ENCODE results near the gene PHF2. TPM values are rescaled to one million over a fixed set of nuclear protein-coding genes. Genes with fewer than 3 reads are reported as not detected.

PHF2 gene
- total and polyA plus RNA-seq, 2 of the 4 experiments (the other 2 are of a cell fraction): 5.9 to 9.5 TPM

- H4K8ac ChIP-seq (ENCODE audit: low read depth in 2 of 2, low read length in 2 of 2): no peak overlapping the region
- ChIA-PET POLR2A (ENCODE audit: unreplicated experiment) (no interaction called here), CTCF (interaction anchor here (0.6 kb wide), 1 partner anchor 400 kb away, joined by 3 read pairs; no protein-coding TSS in a partner anchor)
- no peak overlapping the region for H2BK15ac ChIP-seq (ENCODE audit: low read depth, low read length)
- BruUV-seq (replicated peaks): no TSS peak
- DNase-seq (peak; percentile 16), ATAC-seq (ENCODE audit: low read depth) (peak; percentile 49)
- H2BK5ac ChIP-seq (ENCODE audit: low read depth, low read length, poor library complexity, severe bottlenecking): no peak overlapping the region
- no peak overlapping the region for H2AFZ ChIP-seq (replicated peaks; ENCODE audit: low read length, poor library complexity)
- no peaks in the 10 kb centered on the region for H3K36me3 ChIP-seq (ENCODE audit: control insufficient read depth, insufficient read depth, low read length)
- no peak overlapping the region for H4K91ac ChIP-seq (ENCODE audit: insufficient read depth, low read depth, low read length)
- no CpG with 5 or more reads among the region's 2 CpGs for WGBS, 2 experiments (ENCODE audit: extremely low coverage in 2 of 2, insufficient read length in 1 of 2)
- H3K27me3 ChIP-seq (ENCODE audit: control insufficient read depth, insufficient read depth, low read length): no peaks in the 10 kb centered on the region
- no peak overlapping the region for H3K4me2 ChIP-seq (ENCODE audit: low read depth, low read length)
- peaks cover 34 to 50% of the 10 kb centered on the region in 2 experiments for H3K79me1 ChIP-seq (ENCODE audit: low read depth in 1 of 2, low read length in 2 of 2)
- no peak for TF ChIP-seq CHD1 (IDR thresholded peaks at IDR 0.05; ENCODE audit: low read depth, low read length)
- no peak for TF ChIP-seq POLR2A (IDR thresholded peaks at IDR 0.05; ENCODE audit: low read depth, low read length)
- TF ChIP-seq, protein P1, sequence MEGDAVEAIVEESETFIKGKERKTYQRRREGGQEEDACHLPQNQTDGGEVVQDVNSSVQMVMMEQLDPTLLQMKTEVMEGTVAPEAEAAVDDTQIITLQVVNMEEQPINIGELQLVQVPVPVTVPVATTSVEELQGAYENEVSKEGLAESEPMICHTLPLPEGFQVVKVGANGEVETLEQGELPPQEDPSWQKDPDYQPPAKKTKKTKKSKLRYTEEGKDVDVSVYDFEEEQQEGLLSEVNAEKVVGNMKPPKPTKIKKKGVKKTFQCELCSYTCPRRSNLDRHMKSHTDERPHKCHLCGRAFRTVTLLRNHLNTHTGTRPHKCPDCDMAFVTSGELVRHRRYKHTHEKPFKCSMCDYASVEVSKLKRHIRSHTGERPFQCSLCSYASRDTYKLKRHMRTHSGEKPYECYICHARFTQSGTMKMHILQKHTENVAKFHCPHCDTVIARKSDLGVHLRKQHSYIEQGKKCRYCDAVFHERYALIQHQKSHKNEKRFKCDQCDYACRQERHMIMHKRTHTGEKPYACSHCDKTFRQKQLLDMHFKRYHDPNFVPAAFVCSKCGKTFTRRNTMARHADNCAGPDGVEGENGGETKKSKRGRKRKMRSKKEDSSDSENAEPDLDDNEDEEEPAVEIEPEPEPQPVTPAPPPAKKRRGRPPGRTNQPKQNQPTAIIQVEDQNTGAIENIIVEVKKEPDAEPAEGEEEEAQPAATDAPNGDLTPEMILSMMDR (conservative IDR thresholded peaks at IDR 0.05; ENCODE audit: low read depth, low read length): no peak
- TF ChIP-seq MAFK (IDR thresholded peaks at IDR 0.05; ENCODE audit: low read depth, low read length): no peak
- no peak for TF ChIP-seq FOS (IDR thresholded peaks at IDR 0.05; ENCODE audit: low read depth, low read length)
- TF ChIP-seq BHLHE40 (IDR thresholded peaks at IDR 0.05; ENCODE audit: low read depth, low read length): no peak
- no peak for TF ChIP-seq MAZ (IDR thresholded peaks at IDR 0.05; ENCODE audit: borderline replicate concordance, low read depth, low read length)
- TF ChIP-seq, protein P2, sequence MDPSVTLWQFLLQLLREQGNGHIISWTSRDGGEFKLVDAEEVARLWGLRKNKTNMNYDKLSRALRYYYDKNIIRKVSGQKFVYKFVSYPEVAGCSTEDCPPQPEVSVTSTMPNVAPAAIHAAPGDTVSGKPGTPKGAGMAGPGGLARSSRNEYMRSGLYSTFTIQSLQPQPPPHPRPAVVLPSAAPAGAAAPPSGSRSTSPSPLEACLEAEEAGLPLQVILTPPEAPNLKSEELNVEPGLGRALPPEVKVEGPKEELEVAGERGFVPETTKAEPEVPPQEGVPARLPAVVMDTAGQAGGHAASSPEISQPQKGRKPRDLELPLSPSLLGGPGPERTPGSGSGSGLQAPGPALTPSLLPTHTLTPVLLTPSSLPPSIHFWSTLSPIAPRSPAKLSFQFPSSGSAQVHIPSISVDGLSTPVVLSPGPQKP (IDR thresholded peaks at IDR 0.05; ENCODE audit: borderline replicate concordance, low read depth, low read length): no peak
- no peak for TF ChIP-seq NFE2L2 (IDR thresholded peaks at IDR 0.05; ENCODE audit: low read depth, low read length)
- TF ChIP-seq RAD21 (IDR thresholded peaks at IDR 0.05; ENCODE audit: low read length): no peak
- TF ChIP-seq RFX5 (IDR thresholded peaks at IDR 0.05; ENCODE audit: low read depth, low read length): no peak
- TF ChIP-seq MXI1 (IDR thresholded peaks at IDR 0.05; ENCODE audit: borderline replicate concordance, low read depth, low read length): no peak
- TF ChIP-seq, protein P3, sequence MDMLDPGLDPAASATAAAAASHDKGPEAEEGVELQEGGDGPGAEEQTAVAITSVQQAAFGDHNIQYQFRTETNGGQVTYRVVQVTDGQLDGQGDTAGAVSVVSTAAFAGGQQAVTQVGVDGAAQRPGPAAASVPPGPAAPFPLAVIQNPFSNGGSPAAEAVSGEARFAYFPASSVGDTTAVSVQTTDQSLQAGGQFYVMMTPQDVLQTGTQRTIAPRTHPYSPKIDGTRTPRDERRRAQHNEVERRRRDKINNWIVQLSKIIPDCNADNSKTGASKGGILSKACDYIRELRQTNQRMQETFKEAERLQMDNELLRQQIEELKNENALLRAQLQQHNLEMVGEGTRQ (IDR thresholded peaks at IDR 0.05; ENCODE audit: low read depth, low read length): no peak
- TF ChIP-seq CEBPB (IDR thresholded peaks at IDR 0.05; ENCODE audit: low read depth, low read length): no peak
- no peak for TF ChIP-seq SMC3 (IDR thresholded peaks at IDR 0.05; ENCODE audit: low read depth, low read length)
- TF ChIP-seq RCOR1 (IDR thresholded peaks at IDR 0.05; ENCODE audit: insufficient replicate concordance, low read length): no peak
- peaks cover 49% of the 10 kb centered on the region for H4K20me1 ChIP-seq (ENCODE audit: insufficient read depth, low read length)
- peaks cover 18% of the 10 kb centered on the region for H3K9me1 ChIP-seq (ENCODE audit: insufficient read depth, low read length)
- in situ Hi-C loops (cut with MboI; ENCODE audit: low sequenced_read_pairs) (no loop called here), dilution Hi-C loops (cut with HindIII; ENCODE audit: low sequenced_read_pairs, unreplicated experiment) (no loop called here), intact Hi-C loops (cut with micrococcal nuclease) (no loop called here)
- H3K4me1 ChIP-seq (ENCODE audit: control insufficient read depth, insufficient read depth, low read length): peaks cover 4% of the 10 kb centered on the region; the same call in 1 of the 2 replicates
- H3K9me3 ChIP-seq (ENCODE audit: control insufficient read depth, insufficient read depth, low read length): peaks cover 8% of the 10 kb centered on the region
- no peak overlapping the region for H3K9ac ChIP-seq (ENCODE audit: low read depth, low read length)
- H4K5ac ChIP-seq (ENCODE audit: low read depth, low read length): no peak overlapping the region
- H3K23ac ChIP-seq (ENCODE audit: low read depth, low read length): no peak overlapping the region
- no peak overlapping the region for H2BK20ac ChIP-seq (ENCODE audit: low read depth, low read length)
- no peak overlapping the region for H2AK9ac ChIP-seq (replicated peaks; ENCODE audit: low read depth, low read length, poor library complexity)
- H3K4ac ChIP-seq (ENCODE audit: low read depth, low read length): no peak overlapping the region
- no peak overlapping the region for H3K27ac ChIP-seq (ENCODE audit: insufficient read depth, low read length)
- H3K14ac ChIP-seq (replicated peaks; ENCODE audit: low read depth, low read length): no peak overlapping the region
- no peak overlapping the region for H3K18ac ChIP-seq (ENCODE audit: low read depth, low read length)
- no peak overlapping the region for H3K56ac ChIP-seq (ENCODE audit: extremely low read depth, insufficient read depth, low read length)
- no peak overlapping the region for H2AK5ac ChIP-seq (ENCODE audit: low read depth, low read length)
- H3K4me3 ChIP-seq (ENCODE audit: insufficient read depth, low read depth, low read length): no peak overlapping the region
- H2BK120ac ChIP-seq (ENCODE audit: low read depth, low read length): no peak overlapping the region
These were observed 35.8 kb downstream of the PHF2 start for GRCh38 chr9:93612052-93612795.
